Panc1 (cell line): ENCODE measurements around the gene UBE2J1. TPM values are rescaled to one million over a fixed set of nuclear protein-coding genes. Genes with fewer than 3 reads are reported as not detected.
"Not testable (repeated sequence)": the region's sequence is repeated elsewhere in the genome, so short reads cannot be mapped to it uniquely, and the experiment has no call there.

Experiments used
- ATAC-seq: fragments of 200-7000 bp; cut with Tn5 transposase; 2 replicates; pipeline ENCODE4 v1.9.1; 2020; ENCODE audit warnings: mild to moderate bottlenecking, moderate library complexity
- BruUV-seq: library from RNA; stranded (reverse); fragments of 400-500 nt; replicated peaks from 2 replicates; lab custom pipeline; 2021; lab: Mats Ljungman, UMichigan
- CTCF ChIA-PET: fragments of 300-600 bp; sonication (Branson Sonifier 250); formaldehyde crosslinking; loops from one replicate; lab custom pipeline; 2022; ENCODE audit warnings: antibody characterized with exemption; lab: Charles Lee
- POLR2A ChIA-PET: fragments of 300-600 bp; sonication (Branson Sonifier 250); formaldehyde crosslinking; loops from one replicate; lab custom pipeline; 2022; ENCODE audit warnings: antibody characterized with exemption; lab: Charles Lee
- DNase-seq: peaks from one replicate; pipeline ENCODE4 v3.0.0-alpha.2; 2010; ENCODE audit warnings: low read depth, low spot score
- H3K27ac ChIP-seq: 2 replicates; pipeline ENCODE4 v1.5.1; 2011; ENCODE audit warnings: mild to moderate bottlenecking, low read length, inconsistent platforms
- H3K27me3 ChIP-seq: fragments of 200-500 bp; sonication (Bioruptor generic); 2 replicates; pipeline ENCODE4 v1.6.0; 2014; ENCODE audit warnings: low read length, inconsistent platforms; ENCODE audit not compliant: control insufficient read depth, insufficient read depth
- H3K36me3 ChIP-seq: fragments of 200-500 bp; sonication (Bioruptor generic); 2 replicates; pipeline ENCODE4 v1.5.1; 2014; ENCODE audit warnings: inconsistent platforms, mild to moderate bottlenecking, low read length, moderate library complexity; ENCODE audit not compliant: control insufficient read depth, insufficient read depth
- H3K4me1 ChIP-seq: 2 replicates; pipeline ENCODE4 v1.5.1; 2011; ENCODE audit warnings: inconsistent platforms, mild to moderate bottlenecking, low read length, moderate library complexity; ENCODE audit not compliant: control insufficient read depth, insufficient read depth
- H3K4me3 ChIP-seq, 2 experiments: 2 replicates each; pipeline ENCODE4 v1.5.1; 2011 to 2012; ENCODE audit warnings: low read depth in 2 of 2, low read length in 2 of 2, mild to moderate bottlenecking in 2 of 2, inconsistent platforms in 1 of 2, moderate library complexity in 1 of 2
- H3K9me3 ChIP-seq: fragments of 200-500 bp; sonication (Bioruptor generic); 2 replicates; pipeline ENCODE4 v1.5.1; 2014; ENCODE audit warnings: low read depth, mild to moderate bottlenecking, inconsistent platforms, low read length, moderate library complexity; ENCODE audit not compliant: control insufficient read depth, insufficient read depth
- POLR2AphosphoS5 ChIP-seq: IDR thresholded peaks from 2 replicates; pipeline ENCODE4 v1.6.1; 2012; ENCODE audit warnings: mild to moderate bottlenecking, low read depth, low read length, moderate library complexity
- SIN3A ChIP-seq: IDR thresholded peaks from 2 replicates; pipeline ENCODE4 v1.6.1; 2012; ENCODE audit warnings: low read depth, mild to moderate bottlenecking, low read length, moderate library complexity, borderline replicate concordance; ENCODE audit not compliant: insufficient read depth
- TCF7L2 ChIP-seq: IDR thresholded peaks from 2 replicates; pipeline ENCODE4 v1.6.1; 2011; ENCODE audit warnings: mild to moderate bottlenecking, low read depth, low read length, inconsistent platforms
- in situ Hi-C: cut with HindIII; loops from 2 replicates; pipeline ENCODE4 v1.10.0; 2016; ENCODE audit warnings: low sequenced_read_pairs, low pct_unique_long_range_greater_than_20kb
- intact Hi-C: fragments of 100-400 bp; cut with micrococcal nuclease; formaldehyde crosslinking; loops from one replicate; pipeline ENCODE4 v1.10.0; 2022; ENCODE audit not compliant: unreplicated experiment
- total RNA-seq: library from RNA; stranded (reverse); gene quantifications from one replicate; pipeline ENCODE4 v1.2.1, GENCODE V29; 2021; ENCODE audit not compliant: unreplicated experiment
- TF ChIP-seq, protein P1 (sequence below): fragments of 450-650 bp; IDR thresholded peaks from 2 replicates; pipeline ENCODE4 v1.5.1; 2017; ENCODE audit warnings: mild to moderate bottlenecking
- TF ChIP-seq, protein P2 (sequence below), 2 experiments: IDR thresholded peaks; 2 replicates each; pipeline ENCODE4 v1.6.1; 2011 to 2012; ENCODE audit warnings: low read depth in 2 of 2, control low read depth in 1 of 2, low read length in 1 of 2, mild to moderate bottlenecking in 1 of 2, moderate library complexity in 1 of 2; ENCODE audit not compliant: insufficient read depth in 1 of 2

Gene UBE2J1
- total RNA-seq, 1 experiment from 2014 or later: 30.5 TPM

DNA sequence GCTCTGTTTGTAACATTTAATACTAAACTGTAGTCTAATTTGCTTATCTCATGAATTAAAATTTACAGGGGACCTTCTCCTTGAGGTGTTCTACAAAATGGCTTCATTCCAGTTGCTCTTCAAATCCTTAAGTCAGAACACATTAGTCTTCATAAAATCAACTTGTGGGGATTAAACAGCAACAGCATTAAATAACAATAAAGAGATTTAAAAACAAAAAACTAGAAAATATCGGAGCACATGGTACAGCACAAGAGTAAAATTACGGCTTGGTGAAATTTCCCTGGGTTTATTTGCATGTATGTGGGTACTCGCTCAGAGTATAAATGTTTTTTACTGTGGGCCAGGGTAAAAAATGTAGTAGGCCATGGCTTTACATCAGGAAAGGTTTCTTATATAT lies 47.5 kb upstream of the UBE2J1 start:
- no peak for ATAC-seq
- no peaks in the 10 kb centered on the region for H3K27me3 ChIP-seq
- CTCF ChIA-PET: no interaction called here
- BruUV-seq: no TSS peak
- H3K27ac ChIP-seq: no peak overlapping the region
- POLR2A ChIA-PET: no interaction called here
- TF ChIP-seq, protein P1, sequence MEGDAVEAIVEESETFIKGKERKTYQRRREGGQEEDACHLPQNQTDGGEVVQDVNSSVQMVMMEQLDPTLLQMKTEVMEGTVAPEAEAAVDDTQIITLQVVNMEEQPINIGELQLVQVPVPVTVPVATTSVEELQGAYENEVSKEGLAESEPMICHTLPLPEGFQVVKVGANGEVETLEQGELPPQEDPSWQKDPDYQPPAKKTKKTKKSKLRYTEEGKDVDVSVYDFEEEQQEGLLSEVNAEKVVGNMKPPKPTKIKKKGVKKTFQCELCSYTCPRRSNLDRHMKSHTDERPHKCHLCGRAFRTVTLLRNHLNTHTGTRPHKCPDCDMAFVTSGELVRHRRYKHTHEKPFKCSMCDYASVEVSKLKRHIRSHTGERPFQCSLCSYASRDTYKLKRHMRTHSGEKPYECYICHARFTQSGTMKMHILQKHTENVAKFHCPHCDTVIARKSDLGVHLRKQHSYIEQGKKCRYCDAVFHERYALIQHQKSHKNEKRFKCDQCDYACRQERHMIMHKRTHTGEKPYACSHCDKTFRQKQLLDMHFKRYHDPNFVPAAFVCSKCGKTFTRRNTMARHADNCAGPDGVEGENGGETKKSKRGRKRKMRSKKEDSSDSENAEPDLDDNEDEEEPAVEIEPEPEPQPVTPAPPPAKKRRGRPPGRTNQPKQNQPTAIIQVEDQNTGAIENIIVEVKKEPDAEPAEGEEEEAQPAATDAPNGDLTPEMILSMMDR: no peak
- no peak for TF ChIP-seq POLR2AphosphoS5
- TF ChIP-seq TCF7L2: no peak
- TF ChIP-seq SIN3A: no peak
- TF ChIP-seq, protein P2, sequence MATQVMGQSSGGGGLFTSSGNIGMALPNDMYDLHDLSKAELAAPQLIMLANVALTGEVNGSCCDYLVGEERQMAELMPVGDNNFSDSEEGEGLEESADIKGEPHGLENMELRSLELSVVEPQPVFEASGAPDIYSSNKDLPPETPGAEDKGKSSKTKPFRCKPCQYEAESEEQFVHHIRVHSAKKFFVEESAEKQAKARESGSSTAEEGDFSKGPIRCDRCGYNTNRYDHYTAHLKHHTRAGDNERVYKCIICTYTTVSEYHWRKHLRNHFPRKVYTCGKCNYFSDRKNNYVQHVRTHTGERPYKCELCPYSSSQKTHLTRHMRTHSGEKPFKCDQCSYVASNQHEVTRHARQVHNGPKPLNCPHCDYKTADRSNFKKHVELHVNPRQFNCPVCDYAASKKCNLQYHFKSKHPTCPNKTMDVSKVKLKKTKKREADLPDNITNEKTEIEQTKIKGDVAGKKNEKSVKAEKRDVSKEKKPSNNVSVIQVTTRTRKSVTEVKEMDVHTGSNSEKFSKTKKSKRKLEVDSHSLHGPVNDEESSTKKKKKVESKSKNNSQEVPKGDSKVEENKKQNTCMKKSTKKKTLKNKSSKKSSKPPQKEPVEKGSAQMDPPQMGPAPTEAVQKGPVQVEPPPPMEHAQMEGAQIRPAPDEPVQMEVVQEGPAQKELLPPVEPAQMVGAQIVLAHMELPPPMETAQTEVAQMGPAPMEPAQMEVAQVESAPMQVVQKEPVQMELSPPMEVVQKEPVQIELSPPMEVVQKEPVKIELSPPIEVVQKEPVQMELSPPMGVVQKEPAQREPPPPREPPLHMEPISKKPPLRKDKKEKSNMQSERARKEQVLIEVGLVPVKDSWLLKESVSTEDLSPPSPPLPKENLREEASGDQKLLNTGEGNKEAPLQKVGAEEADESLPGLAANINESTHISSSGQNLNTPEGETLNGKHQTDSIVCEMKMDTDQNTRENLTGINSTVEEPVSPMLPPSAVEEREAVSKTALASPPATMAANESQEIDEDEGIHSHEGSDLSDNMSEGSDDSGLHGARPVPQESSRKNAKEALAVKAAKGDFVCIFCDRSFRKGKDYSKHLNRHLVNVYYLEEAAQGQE (IDR thresholded peaks at IDR 0.05; ENCODE audit: insufficient read depth in 1 of 2, low read depth in 2 of 2, low read length in 1 of 2): no peak
- intact Hi-C loops (no loop called here), in situ Hi-C loops (no loop called here)
- DNase-seq: no peak
- no peak overlapping the region for H3K4me3 ChIP-seq
- H3K4me1 ChIP-seq: no peaks in the 10 kb centered on the region
- no peaks in the 10 kb centered on the region for H3K9me3 ChIP-seq
- H3K36me3 ChIP-seq: no peaks in the 10 kb centered on the region

DNA sequence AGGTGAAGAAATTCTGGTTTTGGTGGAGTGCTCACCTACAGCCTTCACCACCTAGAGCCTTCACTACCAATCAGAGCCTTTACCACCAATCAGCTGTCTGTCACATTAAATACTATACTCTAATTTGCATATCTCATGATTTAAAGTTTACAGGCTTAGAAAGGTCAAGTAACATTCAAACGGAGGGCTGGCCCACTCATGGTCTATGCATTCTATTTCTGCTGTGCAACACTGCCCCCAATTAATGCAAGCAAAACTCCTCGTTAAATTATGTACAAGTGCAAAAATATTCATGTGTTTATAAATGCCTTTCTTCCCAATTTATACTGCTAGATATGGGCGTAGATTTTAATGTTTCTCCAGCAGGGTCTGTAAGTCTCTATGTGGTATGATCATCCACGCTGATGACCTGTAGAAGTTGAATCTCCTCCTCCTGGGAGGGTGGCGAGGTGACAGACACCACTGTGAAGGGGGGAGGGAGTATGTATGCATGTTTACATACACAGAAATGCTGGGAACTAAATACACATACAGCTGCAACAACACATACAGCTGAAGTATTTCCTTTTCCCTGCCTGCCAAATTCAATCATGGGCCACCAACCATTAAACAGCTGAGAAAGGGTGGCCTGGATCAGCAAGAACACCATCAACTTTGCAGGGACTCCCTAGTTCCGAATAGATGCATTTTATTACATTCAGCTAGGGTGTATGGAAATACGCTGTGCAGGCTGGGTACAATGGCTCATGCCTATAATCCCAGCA lies 46.4 kb upstream of the UBE2J1 start:
- POLR2A ChIA-PET: interaction anchor here (0.5 to 0.6 kb wide), 2 partner anchors 35 to 67 kb away, joined by 3 read pairs; no protein-coding TSS in a partner anchor

GRCh38 chr6:89397884-89398283 lies 45.4 kb upstream of the UBE2J1 start:
- ATAC-seq, H3K9me3 ChIP-seq, H3K36me3 ChIP-seq, DNase-seq, BruUV-seq, CTCF ChIA-PET, H3K4me3 ChIP-seq, POLR2A ChIA-PET, in situ Hi-C loops, H3K27ac ChIP-seq, H3K4me1 ChIP-seq, intact Hi-C loops, H3K27me3 ChIP-seq: not testable (repeated sequence)

More for the DNA sequence above, 46.4 kb upstream of the UBE2J1 start:
- no peaks in the 10 kb centered on the region for H3K4me1 ChIP-seq
- DNase-seq: no peak
- CTCF ChIA-PET: no interaction called here
- H3K27ac ChIP-seq: no peak overlapping the region
- BruUV-seq: no TSS peak
- intact Hi-C loops (no loop called here), in situ Hi-C loops (no loop called here)
- ATAC-seq: no peak
- H3K4me3 ChIP-seq: no peak overlapping the region
- no peaks in the 10 kb centered on the region for H3K9me3 ChIP-seq
- TF ChIP-seq, protein P1: no peak
- TF ChIP-seq, protein P2 (IDR thresholded peaks at IDR 0.05; ENCODE audit: insufficient read depth in 1 of 2, low read depth in 2 of 2, low read length in 1 of 2): no peak
- no peak for TF ChIP-seq TCF7L2
- no peaks in the 10 kb centered on the region for H3K36me3 ChIP-seq
- H3K27me3 ChIP-seq: no peaks in the 10 kb centered on the region
